ENCODE results near the gene SLCO4A1.

DNA sequence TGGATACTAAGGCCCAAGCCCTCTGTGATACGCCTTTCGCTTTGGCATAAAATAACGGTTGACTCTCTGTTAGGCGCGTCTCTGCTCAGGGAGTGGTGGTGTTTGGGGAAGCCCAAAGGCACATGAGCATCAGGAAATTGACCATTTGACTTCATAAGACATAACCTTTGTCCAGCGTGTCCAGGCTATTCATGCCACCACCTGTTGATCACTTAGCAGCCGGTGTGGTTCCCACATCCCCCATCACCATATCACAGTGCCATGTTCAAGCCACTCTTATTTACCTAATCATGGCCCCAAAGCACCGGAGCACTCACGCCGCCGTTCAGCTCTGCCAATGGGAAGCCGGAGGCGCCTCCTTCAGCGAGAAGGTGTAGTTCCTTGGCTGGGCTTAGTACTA lies 27.9 kb downstream of the SLCO4A1 start:
- TF ChIP-seq CTCF (IDR thresholded peaks at IDR 0.05) (no peak), POLR2A (IDR thresholded peaks at IDR 0.05) (no peak)

Measured in sigmoid colon (tissue), 3 donors.